Keratinocyte (primary cell): ENCODE results near the gene TRIM6. TPM values are rescaled to one million over a fixed set of nuclear protein-coding genes. Genes with fewer than 3 reads are reported as not detected.
"Not testable (repeated sequence)": the region's sequence is repeated elsewhere in the genome, so short reads cannot be mapped to it uniquely, and the experiment has no call there.

Source experiments
- DNase-seq: peaks from one replicate; pipeline ENCODE4 v3.0.0-alpha.2; 2011; ENCODE audit warnings: low read depth, missing footprints, low spot score
- FAIRE-seq: peaks from 2 replicates; lab custom pipeline; 2011; peaks lifted over from hg19 to GRCh38; lab: Jason Lieb, UNC
- H2AFZ ChIP-seq: 2 replicates; pipeline ENCODE4 v1.6.0; 2012; ENCODE audit warnings: low read length, control low read depth, inconsistent platforms; ENCODE audit not compliant: control insufficient read depth
- H3K27ac ChIP-seq: 2 replicates; pipeline ENCODE4 v1.5.1; 2011; ENCODE audit warnings: low read length; ENCODE audit not compliant: control insufficient read depth, insufficient read depth
- H3K27me3 ChIP-seq: 3 replicates; pipeline ENCODE4 v1.6.0; 2011; ENCODE audit warnings: low read length; ENCODE audit not compliant: control insufficient read depth, insufficient read depth; ENCODE audit errors: extremely low read depth
- H3K36me3 ChIP-seq, 2 experiments: 2 replicates in 1 of 2; 3 replicates in 1 of 2; pipeline ENCODE4 v1.5.1; 2011; ENCODE audit warnings: low read length in 2 of 2, mild to moderate bottlenecking in 1 of 2; ENCODE audit not compliant: control insufficient read depth in 2 of 2, insufficient read depth in 2 of 2; ENCODE audit errors: extremely low read depth in 1 of 2
- H3K4me1 ChIP-seq: 3 replicates; pipeline ENCODE4 v1.5.1; 2011; ENCODE audit warnings: low read length; ENCODE audit not compliant: control insufficient read depth, insufficient read depth; ENCODE audit errors: extremely low read depth
- H3K4me2 ChIP-seq: 3 replicates; pipeline ENCODE4 v1.6.0; 2011; ENCODE audit warnings: low read depth, low read length; ENCODE audit not compliant: control insufficient read depth, insufficient read depth; ENCODE audit errors: extremely low read depth
- H3K4me3 ChIP-seq, 3 experiments: fragments of 200-600 bp in 1 of 3; sonication (generic) in 1 of 3; 2 replicates in 2 of 3; 3 replicates in 1 of 3; pipeline ENCODE4 v1.5.1; 2011 to 2016; ENCODE audit warnings: low read length in 3 of 3, mild to moderate bottlenecking in 3 of 3, control low read depth in 2 of 3, inconsistent platforms in 1 of 3, low read depth in 1 of 3, mixed read lengths in 1 of 3, mixed run types in 1 of 3, moderate library complexity in 1 of 3; ENCODE audit not compliant: control insufficient read depth in 2 of 3, insufficient read depth in 2 of 3; ENCODE audit errors: extremely low read depth in 1 of 3
- H3K79me2 ChIP-seq: 2 replicates; pipeline ENCODE4 v1.6.0; 2012; ENCODE audit warnings: low read length; ENCODE audit not compliant: control insufficient read depth, insufficient read depth
- H3K9ac ChIP-seq: 3 replicates; pipeline ENCODE4 v1.6.0; 2011; ENCODE audit warnings: low read length; ENCODE audit not compliant: control insufficient read depth, insufficient read depth; ENCODE audit errors: extremely low read depth
- H3K9me1 ChIP-seq: 3 replicates; pipeline ENCODE4 v1.6.0; 2011; ENCODE audit warnings: low read length; ENCODE audit not compliant: control insufficient read depth, insufficient read depth; ENCODE audit errors: extremely low read depth
- H3K9me3 ChIP-seq: 2 replicates; pipeline ENCODE4 v1.5.1; 2012; ENCODE audit warnings: low read depth, low read length; ENCODE audit not compliant: control insufficient read depth
- H4K20me1 ChIP-seq: 3 replicates; pipeline ENCODE4 v1.6.0; 2011; ENCODE audit warnings: low read length; ENCODE audit not compliant: control insufficient read depth, insufficient read depth; ENCODE audit errors: extremely low read depth
- CTCF ChIP-seq, 3 experiments: IDR thresholded peaks in 1 of 3; conservative IDR thresholded peaks in 1 of 3; optimal IDR thresholded peaks in 1 of 3; 2 replicates in 2 of 3; 3 replicates in 1 of 3; pipeline versions ENCODE3 to v1.5.1; 2011; ENCODE audit warnings: low read length in 3 of 3, mild to moderate bottlenecking in 3 of 3, moderate library complexity in 2 of 3, control low read depth in 1 of 3, inconsistent platforms in 1 of 3; ENCODE audit not compliant: insufficient read depth in 2 of 3; ENCODE audit errors: extremely low read depth in 1 of 3
- EZH2 ChIP-seq: IDR thresholded peaks from one replicate; pipeline ENCODE4 v1.6.1; 2012; ENCODE audit warnings: inconsistent platforms, mild to moderate bottlenecking, low read length, moderate library complexity
- dilution Hi-C: fragments of 300-500 bp; cut with MboI; formaldehyde crosslinking; loops from one replicate; pipeline ENCODE4 v1.7.0; 2020; ENCODE audit warnings: low sequenced_read_pairs; ENCODE audit not compliant: extremely low pct_ligation_motif_present
- polyA plus RNA-seq, 5 experiments: library from polyadenylated mRNA; depleted of rRNA in 3 of 5; stranded (reverse) in 3 of 5; stranded (forward) in 1 of 5; unstranded in 1 of 5; fragments of >200 nt; gene quantifications; 1 replicate in 1 of 5; 2 replicates in 3 of 5; 3 replicates in 1 of 5; pipeline versions ENCODE4 v1.2.1 to v1.2.3, GENCODE V29; 2011 to 2012; ENCODE audit warnings: missing spikeins in 2 of 5, low read depth in 1 of 5, low replicate concordance in 1 of 5

TRIM6 gene
- polyA plus RNA-seq, 1 donor (not counting 4 experiments of a cell fraction or from before 2014, with no cell fraction given) = 5.2 TPM

GRCh38 chr11:5643585-5643984, 47.1 kb downstream of the TRIM6 start:
- Histone ChIP-seq H2AFZ (no peak overlapping the region), H3K27me3 (no peaks in the 10 kb centered on the region), H3K27ac (no peak overlapping the region), H3K9me3 (no peaks in the 10 kb centered on the region), H3K4me1 (no peaks in the 10 kb centered on the region), H3K4me2 (no peak overlapping the region), H3K36me3 (no peaks in the 10 kb centered on the region), H3K9ac (no peak overlapping the region), H4K20me1 (no peaks in the 10 kb centered on the region), H3K79me2 (no peaks in the 10 kb centered on the region), H3K9me1 (no peaks in the 10 kb centered on the region), H3K4me3 (no peak overlapping the region)
- no peak for DNase-seq
- no peak for FAIRE-seq
- no peak for TF ChIP-seq EZH2
- dilution Hi-C loops = no loop called here

GRCh38 chr11:5646139-5646538, 49.7 kb downstream of the TRIM6 start:
- no peaks in the 10 kb centered on the region for H4K20me1 ChIP-seq
- H3K27ac ChIP-seq = no peak overlapping the region
- no peak overlapping the region for H3K4me2 ChIP-seq
- no peak overlapping the region for H3K4me3 ChIP-seq
- FAIRE-seq = no peak
- H3K9ac ChIP-seq = no peak overlapping the region
- DNase-seq = no peak
- H2AFZ ChIP-seq = no peak overlapping the region
- no peaks in the 10 kb centered on the region for H3K9me1 ChIP-seq
- no peaks in the 10 kb centered on the region for H3K9me3 ChIP-seq
- no peaks in the 10 kb centered on the region for H3K36me3 ChIP-seq
- no peak for TF ChIP-seq EZH2
- TF ChIP-seq CTCF (optimal IDR thresholded peaks at IDR 0.05 in 1 of 3, IDR thresholded peaks at IDR 0.05 in 1 of 3, conservative IDR thresholded peaks at IDR 0.05 in 1 of 3; ENCODE audit: extremely low read depth in 1 of 3, insufficient read depth in 2 of 3, low read length in 3 of 3) = no peak
- no peaks in the 10 kb centered on the region for H3K27me3 ChIP-seq
- dilution Hi-C loops = no loop called here
- no peaks in the 10 kb centered on the region for H3K4me1 ChIP-seq
- H3K79me2 ChIP-seq = no peaks in the 10 kb centered on the region

- H3K9me3 ChIP-seq = no peaks in the 10 kb centered on the region
- dilution Hi-C loops = no loop called here
- H2AFZ ChIP-seq = no peak overlapping the region
- no peak overlapping the region for H3K9ac ChIP-seq
- H3K27me3 ChIP-seq = no peaks in the 10 kb centered on the region
- H3K4me2 ChIP-seq = no peak overlapping the region
- no peak for FAIRE-seq
- TF ChIP-seq CTCF (optimal IDR thresholded peaks at IDR 0.05 in 1 of 3, IDR thresholded peaks at IDR 0.05 in 1 of 3, conservative IDR thresholded peaks at IDR 0.05 in 1 of 3; ENCODE audit: extremely low read depth in 1 of 3, insufficient read depth in 2 of 3, low read length in 3 of 3) (no peak), EZH2 (no peak)
- no peaks in the 10 kb centered on the region for H3K4me1 ChIP-seq
- no peak for DNase-seq
- no peak overlapping the region for H3K27ac ChIP-seq
- H3K36me3 ChIP-seq = no peaks in the 10 kb centered on the region
- no peak overlapping the region for H3K4me3 ChIP-seq
- H4K20me1 ChIP-seq = no peaks in the 10 kb centered on the region
- no peaks in the 10 kb centered on the region for H3K9me1 ChIP-seq
- no peaks in the 10 kb centered on the region for H3K79me2 ChIP-seq
Measured at GRCh38 chr11:5655474-5655873, 59.0 kb downstream of the TRIM6 start.

GRCh38 chr11:5656956-5657355, 60.5 kb downstream of the TRIM6 start:
- FAIRE-seq, H3K36me3 ChIP-seq, H3K27ac ChIP-seq, DNase-seq, H3K4me2 ChIP-seq, H3K4me1 ChIP-seq, H3K9me1 ChIP-seq, dilution Hi-C loops, H2AFZ ChIP-seq, H3K79me2 ChIP-seq, H3K9ac ChIP-seq, H3K9me3 ChIP-seq, H3K27me3 ChIP-seq, H3K4me3 ChIP-seq, H4K20me1 ChIP-seq: not testable (repeated sequence)
